K562 (cell line): ENCODE data around the gene ITPR3. TPM values are rescaled to one million over a fixed set of nuclear protein-coding genes. Genes with fewer than 3 reads are reported as not detected.

ENCODE experiments used
- ATAC-seq: fragments of 200-7000 bp; cut with Tn5 transposase; 3 replicates; pipeline ENCODE4 v1.9.1; 2020; ENCODE audit warnings: moderate library complexity
- BruUV-seq: library from RNA; stranded (reverse); fragments of 400-500 nt; replicated peaks from 2 replicates; lab custom pipeline; 2021; lab: Mats Ljungman, UMichigan
- CTCF ChIA-PET: fragments of 300-600 bp; formaldehyde crosslinking; extraction: SDS; loops from one replicate; lab custom pipeline; 2021; ENCODE audit warnings: low intra/inter-chr PET ratio; lab: Yijun Ruan, JAX
- POLR2A ChIA-PET: fragments of 300-600, 350-650 bp; sonication (Branson Sonifier 250); formaldehyde crosslinking; extraction: SDS; loops from one replicate; lab custom pipeline; 2021; ENCODE audit warnings: antibody characterized with exemption, inconsistent platforms; lab: Yijun Ruan, JAX
- DNase-seq, 4 experiments: peaks; one replicate each; pipeline versions ENCODE4 v3.0.0 to v3.0.0-alpha.2; 2011 to 2018; ENCODE audit warnings: low spot score in 3 of 4, mixed read lengths in 3 of 4; ENCODE audit errors: extremely low read depth in 1 of 4
- FAIRE-seq: peaks from 2 replicates; lab custom pipeline; 2011; peaks lifted over from hg19 to GRCh38; lab: Jason Lieb, UNC
- H2AFZ ChIP-seq: 2 replicates; pipeline ENCODE4 v1.6.0; 2011; ENCODE audit warnings: low read depth, low read length, control low read depth, inconsistent platforms
- H3K27ac ChIP-seq: fragments of 200-600 bp; 3 replicates; pipeline ENCODE4 v1.8.0; 2011; ENCODE audit warnings: low read depth, mild to moderate bottlenecking, control low read depth, inconsistent platforms, low read length, moderate library complexity, mixed read lengths; ENCODE audit errors: extremely low read depth
- H3K27me3 ChIP-seq, 2 experiments: fragments of 300-600 bp in 1 of 2; 2 replicates in 1 of 2; 3 replicates in 1 of 2; pipeline versions ENCODE4 v1.6.0 to v1.8.0; 2011; ENCODE audit warnings: inconsistent platforms in 2 of 2, low read length in 2 of 2, mild to moderate bottlenecking in 1 of 2, mixed read lengths in 1 of 2, moderate library complexity in 1 of 2; ENCODE audit not compliant: control insufficient read depth in 2 of 2, insufficient read depth in 2 of 2
- H3K36me3 ChIP-seq: fragments of 300-600 bp; 3 replicates; pipeline ENCODE4 v1.8.0; 2011; ENCODE audit warnings: mild to moderate bottlenecking, low read length, inconsistent platforms; ENCODE audit not compliant: control insufficient read depth, insufficient read depth
- H3K4me1 ChIP-seq, 2 experiments: fragments of 200-600 bp in 1 of 2; replicated peaks in 1 of 2; 2 replicates in 1 of 2; 3 replicates in 1 of 2; pipeline versions ENCODE4 v1.5.1 to v1.8.0; 2011; ENCODE audit warnings: inconsistent platforms in 2 of 2, low read length in 2 of 2, mild to moderate bottlenecking in 1 of 2, mixed read lengths in 1 of 2, moderate library complexity in 1 of 2; ENCODE audit not compliant: control insufficient read depth in 2 of 2, insufficient read depth in 2 of 2
- H3K4me2 ChIP-seq: 2 replicates; pipeline ENCODE4 v1.6.1; 2011; ENCODE audit warnings: low read length, control low read depth, inconsistent platforms, mixed read lengths; ENCODE audit not compliant: insufficient read depth
- H3K4me3 ChIP-seq: fragments of 200-600 bp; sonication (generic), shearing (Covaris generic); 2 replicates; pipeline ENCODE4 v1.5.1; 2016; ENCODE audit warnings: control low read depth, inconsistent platforms
- H3K79me2 ChIP-seq: fragments of 200-600 bp; 3 replicates; pipeline ENCODE4 v1.8.0; 2011; ENCODE audit warnings: low read length, inconsistent platforms; ENCODE audit not compliant: control insufficient read depth, insufficient read depth
- H3K9ac ChIP-seq, 2 experiments: 2 replicates each; pipeline versions ENCODE4 v1.6.0 to v1.6.1; 2011; ENCODE audit warnings: low read depth in 2 of 2, low read length in 2 of 2, control low read depth in 1 of 2, inconsistent platforms in 1 of 2, mild to moderate bottlenecking in 1 of 2, mixed read lengths in 1 of 2; ENCODE audit not compliant: insufficient read depth in 1 of 2
- H3K9me1 ChIP-seq: one replicate; pipeline ENCODE4 v1.6.0; 2011; ENCODE audit warnings: inconsistent platforms, mild to moderate bottlenecking, low read length, moderate library complexity; ENCODE audit not compliant: control insufficient read depth, insufficient read depth
- H3K9me3 ChIP-seq: replicated peaks from 2 replicates; pipeline ENCODE4 v1.5.1; 2011; ENCODE audit warnings: low read depth, low read length, inconsistent platforms; ENCODE audit not compliant: control insufficient read depth, insufficient read depth
- H4K20me1 ChIP-seq: replicated peaks from 2 replicates; pipeline ENCODE4 v1.6.1; 2011; ENCODE audit warnings: low read length, inconsistent platforms, mixed read lengths; ENCODE audit not compliant: control insufficient read depth, insufficient read depth
- ZNF165 ChIP-seq: fragments of 250-450 bp; sonication (Bioruptor Pico); IDR thresholded peaks from 2 replicates; pipeline ENCODE4 v1.4.0; 2020; ENCODE audit warnings: borderline replicate concordance
- ZNF76 ChIP-seq: fragments of 250-450 bp; sonication (Bioruptor Pico); IDR thresholded peaks from 2 replicates; pipeline ENCODE4 v1.4.0; 2020; ENCODE audit warnings: mild to moderate bottlenecking, moderate library complexity, borderline replicate concordance
- WGBS: fragments of 100-300 bp; shearing (Covaris generic); methylation state at CpG from one replicate; pipeline ENCODE4 v1.1.6; 2016; ENCODE audit warnings: low coverage, mixed read lengths; ENCODE audit not compliant: insufficient coverage; ENCODE audit errors: missing lambda C conversion rate; 5-methylcytosine and 5-hydroxymethylcytosine counted together
- in situ Hi-C: fragments of 300-500 bp; cut with MboI; formaldehyde crosslinking; loops from 4 replicates; pipeline ENCODE4 v1.15.0; 2018; ENCODE audit warnings: inconsistent platforms, mixed read lengths
- intact Hi-C: fragments of 100-400 bp; cut with micrococcal nuclease; formaldehyde crosslinking; loops from 2 replicates; pipeline ENCODE4 v1.14.2; 2022
- polyA plus RNA-seq, 8 experiments: library from polyadenylated mRNA; depleted of rRNA in 4 of 8; stranded (reverse) in 5 of 8; unstranded in 3 of 8; fragments of >200 nt; fragmentation: Nextera tagmentation in 2 of 8; fragmentation: Illumina TruSeq in 1 of 8; extraction: Ambion mirVana in 2 of 8; extraction: Trizol in 1 of 8; gene quantifications; 2 replicates each; pipeline versions ENCODE4 v1.2.1 to v1.2.3, GENCODE V29; 2011 to 2014; ENCODE audit warnings: inconsistent platforms in 1 of 8, missing spikeins in 1 of 8
- total RNA-seq, 7 experiments: library from RNA; depleted of rRNA in 6 of 7; stranded (reverse); fragments of >200 nt in 6 of 7; fragmentation: Illumina TruSeq in 2 of 7; extraction: Trizol in 2 of 7; gene quantifications; 2 replicates each; pipeline versions ENCODE4 v1.2.1 to v1.2.3, GENCODE V29; 2011 to 2021; ENCODE audit warnings: low replicate concordance in 1 of 7

Gene ITPR3
- total and polyA plus RNA-seq, 9 of the 15 experiments (the other 6 are each of a cell fraction or from before 2014, with no cell fraction given): 0.39 to 35.7 (median 13.2) TPM

DNA sequence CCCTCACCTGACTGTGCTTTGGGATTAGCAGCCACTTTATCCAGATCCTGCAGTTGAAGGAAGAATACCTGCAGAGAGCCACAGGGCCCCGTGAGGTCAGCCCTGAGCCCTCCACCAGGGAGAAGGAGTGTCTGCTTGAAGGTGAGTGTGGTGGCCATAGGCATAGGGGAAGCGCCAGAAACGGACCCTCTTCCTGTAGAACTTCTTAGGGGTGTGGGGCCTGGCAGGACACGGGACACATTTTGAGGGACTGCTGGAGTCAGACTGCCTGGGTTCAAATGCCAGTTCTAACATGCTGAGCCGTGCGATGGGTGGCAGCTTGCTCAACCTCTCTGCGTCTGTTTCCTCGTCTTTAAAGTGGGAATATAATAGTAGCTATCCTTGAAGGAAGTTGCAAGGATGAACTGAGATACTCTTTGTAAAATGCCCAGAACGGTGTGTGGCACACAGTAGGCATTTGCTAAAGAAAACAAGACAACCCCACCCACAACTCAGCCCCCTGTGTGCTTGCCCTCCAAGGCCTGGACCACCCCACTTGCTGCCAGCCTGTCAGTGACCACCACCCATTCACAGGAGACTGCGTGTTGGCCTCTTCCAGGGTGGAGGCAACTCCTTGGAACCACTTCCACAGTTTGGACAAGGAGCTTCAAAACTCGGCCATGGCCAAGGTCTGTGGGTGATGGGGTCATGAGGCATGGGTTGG, 36.3 kb upstream of the ITPR3 start:
- CTCF ChIA-PET: interaction anchor here (0.6 to 2.8 kb wide), 6 partner anchors 48 to 1867 kb away, joined by 3 to 20 read pairs (median 8); partner anchors contain the start of gene FANCE
- no peak for FAIRE-seq
- peaks cover 6% of the 10 kb centered on the region for H3K79me2 ChIP-seq
- WGBS: 67% methylated on average over 11 of the region's 11 CpGs
- no peak for DNase-seq
- H4K20me1 ChIP-seq: no peaks in the 10 kb centered on the region
- peaks cover 8 to 19% of the 10 kb centered on the region in 2 experiments; a peak in 4 of 5 replicates for H3K4me1 ChIP-seq
- no peak overlapping the region for H3K4me3 ChIP-seq
- no TSS peak for BruUV-seq
- no peak; the same call in 2 of the 3 replicates for ATAC-seq
- no peaks in the 10 kb centered on the region for H3K9me3 ChIP-seq
- no peaks in the 10 kb centered on the region for H3K36me3 ChIP-seq
- peak overlapping the region in 1 of 2 experiments; percentile 37; a peak in 2 of 4 replicates for H3K9ac ChIP-seq
- TF ChIP-seq ZNF76 (CRISPR knock-in tag) (0 out of 2 replicates have a peak, but pooled peaks have one; percentile 20), ZNF165 (CRISPR knock-in tag) (no peak)
- TF ChIP-seq, all 486 proteins: peak for 1
- no peak overlapping the region for H3K27ac ChIP-seq
- peaks cover 2% of the 10 kb centered on the region for H3K9me1 ChIP-seq
- intact Hi-C loops (loop anchor here (1.0 to 5.0 kb wide), 5 partner anchors 73 to 570 kb away; no protein-coding TSS in a partner anchor), in situ Hi-C loops (loop anchor here (5.0 to 10.0 kb wide), 3 partner anchors 117 to 420 kb away; no protein-coding TSS in a partner anchor)
- H3K27me3 ChIP-seq: no peaks in the 10 kb centered on the region
- peak overlapping the region; percentile 95 for H2AFZ ChIP-seq
- POLR2A ChIA-PET: interaction anchor here (0.9 kb wide), 1 partner anchor 107 kb away, joined by 3 read pairs; no protein-coding TSS in a partner anchor
- no peak overlapping the region for H3K4me2 ChIP-seq
